AG09319 (cell line): ENCODE measurements around the gene GABRB1.

Experiments used
- DNase-seq: peaks from one replicate; pipeline ENCODE4 v3.0.0-alpha.2; 2010; ENCODE audit warnings: low read depth; ENCODE audit errors: extremely low read depth
- TF ChIP-seq, protein P1 (sequence below): IDR thresholded peaks from 2 replicates; pipeline ENCODE4 v1.5.1; 2011; ENCODE audit warnings: low read depth, mild to moderate bottlenecking, inconsistent platforms, low read length, moderate library complexity

Gene GABRB1

DNA sequence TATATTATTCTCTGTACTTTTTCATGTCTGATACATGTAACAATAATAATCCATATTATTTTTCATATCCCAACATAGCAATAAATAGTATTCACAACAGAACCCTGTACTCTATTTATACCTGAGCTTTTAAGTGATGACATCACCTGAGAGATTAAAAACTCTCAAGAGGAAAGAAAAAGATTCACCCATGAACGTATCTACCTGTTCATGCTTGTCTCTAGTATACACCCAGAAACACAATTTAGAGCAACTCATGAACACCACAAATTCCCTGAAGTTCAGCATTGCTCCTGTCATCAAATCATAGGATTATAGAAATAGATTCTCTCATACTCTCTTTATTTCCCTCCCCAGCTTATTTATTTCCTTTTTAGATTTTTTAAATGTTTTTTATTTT is 185.9 kb downstream of the GABRB1 start:
- TF ChIP-seq, protein P1, sequence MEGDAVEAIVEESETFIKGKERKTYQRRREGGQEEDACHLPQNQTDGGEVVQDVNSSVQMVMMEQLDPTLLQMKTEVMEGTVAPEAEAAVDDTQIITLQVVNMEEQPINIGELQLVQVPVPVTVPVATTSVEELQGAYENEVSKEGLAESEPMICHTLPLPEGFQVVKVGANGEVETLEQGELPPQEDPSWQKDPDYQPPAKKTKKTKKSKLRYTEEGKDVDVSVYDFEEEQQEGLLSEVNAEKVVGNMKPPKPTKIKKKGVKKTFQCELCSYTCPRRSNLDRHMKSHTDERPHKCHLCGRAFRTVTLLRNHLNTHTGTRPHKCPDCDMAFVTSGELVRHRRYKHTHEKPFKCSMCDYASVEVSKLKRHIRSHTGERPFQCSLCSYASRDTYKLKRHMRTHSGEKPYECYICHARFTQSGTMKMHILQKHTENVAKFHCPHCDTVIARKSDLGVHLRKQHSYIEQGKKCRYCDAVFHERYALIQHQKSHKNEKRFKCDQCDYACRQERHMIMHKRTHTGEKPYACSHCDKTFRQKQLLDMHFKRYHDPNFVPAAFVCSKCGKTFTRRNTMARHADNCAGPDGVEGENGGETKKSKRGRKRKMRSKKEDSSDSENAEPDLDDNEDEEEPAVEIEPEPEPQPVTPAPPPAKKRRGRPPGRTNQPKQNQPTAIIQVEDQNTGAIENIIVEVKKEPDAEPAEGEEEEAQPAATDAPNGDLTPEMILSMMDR: no peak
- no peak for DNase-seq

DNA sequence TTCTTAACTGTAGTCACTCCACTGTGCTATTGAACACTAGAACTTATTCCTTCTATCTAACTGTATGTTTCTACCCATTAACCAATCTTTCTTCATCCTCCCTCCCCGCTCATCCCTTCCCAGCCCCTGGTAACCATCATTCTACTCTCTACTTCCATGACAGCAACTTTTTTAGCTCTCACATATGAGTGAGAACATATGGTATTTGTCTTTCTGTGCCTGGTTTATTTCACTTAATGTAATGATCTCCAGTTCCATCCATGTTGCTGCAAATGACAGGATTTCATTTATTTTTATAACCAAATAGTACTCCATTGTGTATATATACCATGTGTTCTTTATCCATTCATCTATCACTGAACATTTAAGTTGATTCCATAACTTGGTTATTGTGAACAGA is 186.5 kb downstream of the GABRB1 start:
- no peak for DNase-seq
- TF ChIP-seq, protein P1: no peak

DNA sequence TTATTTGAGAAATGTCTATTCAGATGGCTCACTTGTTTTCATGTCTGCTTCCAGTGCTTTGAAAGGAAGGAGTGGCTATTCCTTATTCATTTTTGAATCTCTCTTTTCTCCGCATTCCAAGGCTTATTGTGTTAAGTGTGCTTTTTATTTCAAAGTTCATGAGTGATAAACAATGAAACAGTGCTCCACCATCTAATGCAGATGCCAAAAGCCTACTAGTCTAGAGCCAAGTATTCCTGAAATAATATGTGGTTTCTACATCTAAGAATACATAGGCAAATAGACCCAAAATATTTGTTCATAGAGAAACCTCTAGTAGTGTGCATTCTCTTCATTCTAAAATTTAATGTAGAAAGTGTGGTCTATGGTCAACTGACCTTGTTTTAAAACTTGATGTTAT is 187.3 kb downstream of the GABRB1 start:
- TF ChIP-seq, protein P1: no peak
- DNase-seq: no peak

DNA sequence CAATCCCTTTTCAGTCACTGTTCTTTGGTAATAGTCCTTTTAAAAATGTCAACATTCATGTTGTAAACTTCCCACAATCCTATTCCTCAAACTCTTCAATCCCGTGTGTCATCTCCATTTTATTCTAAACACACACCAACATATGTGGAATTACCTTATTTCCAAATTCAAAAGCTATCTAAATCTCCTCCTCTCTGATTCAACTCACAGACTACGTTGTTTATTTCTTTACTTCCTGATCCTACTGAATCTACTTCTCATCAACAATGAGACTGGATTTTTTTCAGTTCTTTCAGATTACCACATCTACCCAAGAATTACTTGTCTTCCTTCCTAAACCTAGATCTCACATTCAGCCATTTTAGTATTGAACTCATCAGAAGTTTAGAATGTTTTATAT is 188.2 kb downstream of the GABRB1 start:
- TF ChIP-seq, protein P1: no peak
- no peak for DNase-seq

DNA sequence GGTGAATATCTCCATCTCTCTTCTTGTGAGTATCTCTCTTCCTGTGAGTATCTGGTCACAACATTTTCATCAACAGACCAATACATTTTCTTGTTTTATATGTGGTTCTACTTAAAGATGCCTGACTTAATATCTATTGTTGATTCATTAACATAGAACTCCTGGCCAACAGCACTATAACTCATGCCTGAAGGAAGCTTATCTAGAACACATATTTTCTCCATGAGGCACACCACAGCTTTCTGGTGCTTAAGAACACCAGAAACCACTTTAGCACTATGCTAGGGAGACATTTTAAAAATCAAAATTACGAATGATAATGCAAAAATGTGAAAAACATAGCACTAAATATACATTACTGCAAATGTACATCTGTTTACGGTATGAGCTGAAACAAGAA is 190.4 kb downstream of the GABRB1 start:
- DNase-seq: no peak
- TF ChIP-seq, protein P1: no peak

DNA sequence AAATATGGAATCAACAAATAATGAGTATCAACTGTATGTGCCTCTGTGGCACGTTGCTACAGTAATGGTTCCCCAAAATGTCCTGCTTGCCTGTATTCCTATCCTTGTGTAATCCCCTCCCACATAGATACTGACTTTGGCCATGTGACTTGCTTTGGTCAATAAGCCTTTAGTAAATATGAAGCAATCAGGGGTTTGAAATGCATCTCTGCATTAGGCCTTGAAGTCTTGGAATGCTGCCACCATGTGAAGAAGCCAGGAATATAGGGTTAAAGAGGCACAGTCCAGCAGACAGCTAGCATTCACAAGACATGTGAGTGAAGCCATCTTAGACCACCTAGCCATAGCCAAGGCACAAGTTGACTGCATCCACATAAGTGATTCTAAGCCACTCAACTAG is 190.9 kb downstream of the GABRB1 start:
- TF ChIP-seq, protein P1: no peak
- DNase-seq: no peak

DNA sequence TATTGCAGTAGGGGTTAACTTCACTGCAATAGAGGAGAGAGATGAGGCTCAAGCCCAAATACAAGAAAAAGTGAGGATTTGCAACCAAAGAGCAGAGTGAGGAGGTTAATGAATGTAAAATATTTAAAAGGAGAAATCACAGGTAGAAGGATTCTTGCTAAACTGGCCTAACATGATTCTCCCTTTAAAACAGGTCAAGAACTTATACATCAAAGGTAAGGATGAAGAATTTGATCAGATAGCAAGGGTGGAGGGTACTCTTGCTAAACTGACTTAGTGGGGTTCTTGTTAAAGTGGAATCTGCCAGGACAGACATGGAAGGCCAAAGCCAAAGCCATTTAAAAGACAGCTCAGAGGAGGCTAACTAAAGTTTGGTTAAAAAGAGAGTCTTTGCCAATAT is 193.0 kb downstream of the GABRB1 start:
- no peak for DNase-seq
- TF ChIP-seq, protein P1: no peak
